Lung (tissue), 12 donors: ENCODE results near the gene SLC30A7. TPM values are rescaled to one million over a fixed set of nuclear protein-coding genes. Genes with fewer than 3 reads are reported as not detected.

Source experiments
- ATAC-seq: fragments of 200-7000 bp; cut with Tn5 transposase; one replicate; pipeline ENCODE4 v1.9.1; 2020; ENCODE audit warnings: moderate number of reproducible peaks; ENCODE audit not compliant: insufficient read depth, low FRiP score
- DNase-seq, 3 donors: peaks; one replicate each; pipeline ENCODE4 v3.0.0-alpha.2; 2013 to 2017
- H3K27ac ChIP-seq, 2 donors: one replicate each; pipeline ENCODE4 v1.5.1; 2013; ENCODE audit warnings: mild to moderate bottlenecking in 2 of 2, moderate library complexity in 2 of 2, control low read depth in 1 of 2, inconsistent platforms in 1 of 2, low read depth in 1 of 2, low read length in 1 of 2
- H3K27me3 ChIP-seq, 3 donors: one replicate each; pipeline ENCODE4 v1.5.1; 2013; ENCODE audit warnings: low read length in 2 of 3; ENCODE audit not compliant: control insufficient read depth in 3 of 3, insufficient read depth in 3 of 3
- H3K36me3 ChIP-seq, 4 donors: one replicate each; pipeline ENCODE4 v1.5.1; 2013; ENCODE audit warnings: low read length in 4 of 4, mild to moderate bottlenecking in 1 of 4, moderate library complexity in 1 of 4; ENCODE audit not compliant: control insufficient read depth in 4 of 4, insufficient read depth in 4 of 4
- H3K4me1 ChIP-seq, 5 donors: one replicate each; pipeline ENCODE4 v1.5.1; 2013; ENCODE audit warnings: low read length in 5 of 5, mild to moderate bottlenecking in 2 of 5, moderate library complexity in 1 of 5; ENCODE audit not compliant: control insufficient read depth in 5 of 5, insufficient read depth in 5 of 5
- H3K4me3 ChIP-seq: one replicate; pipeline ENCODE4 v1.5.1; 2013; ENCODE audit warnings: mild to moderate bottlenecking, control low read depth, moderate library complexity
- H3K9ac ChIP-seq, 2 donors: one replicate each; pipeline ENCODE4 v1.5.1; 2013; ENCODE audit warnings: low read length in 2 of 2, control low read depth in 1 of 2; ENCODE audit not compliant: insufficient read depth in 1 of 2
- H3K9me3 ChIP-seq, 4 donors: one replicate each; pipeline ENCODE4 v1.5.1; 2013; ENCODE audit warnings: low read length in 3 of 4, mild to moderate bottlenecking in 1 of 4, moderate library complexity in 1 of 4; ENCODE audit not compliant: control insufficient read depth in 4 of 4, insufficient read depth in 3 of 4
- CTCF ChIP-seq: IDR thresholded peaks from 2 replicates; pipeline ENCODE4 v1.5.1; 2012; ENCODE audit warnings: mild to moderate bottlenecking; ENCODE audit errors: control extremely low read depth, extremely low read depth
- WGBS, 2 donors: extraction: QIAGEN DNeasy Blood & Tissue Kit; methylation state at CpG; one replicate each; pipeline ENCODE4 v1.1.7; 2013; 5-methylcytosine and 5-hydroxymethylcytosine counted together
- polyA plus RNA-seq, 2 donors: library from polyadenylated mRNA; stranded (reverse); fragments of 200-250 nt; gene quantifications; one replicate each; pipeline ENCODE4 v1.2.1, GENCODE V29; 2013
- total RNA-seq, 2 donors: library from RNA; depleted of rRNA in 1 of 2; stranded (reverse); fragments of >200 nt in 1 of 2; gene quantifications; one replicate each; pipeline ENCODE4 v1.2.1, GENCODE V29; 2014 to 2021
- donor health status: control.
- donor health status: control.
- donor health status: Bipolar disorder and iron deficiency.
- donor health status: healthy.
- donor health status: DM: yes; HTN: yes; CAD: no.

Gene SLC30A7
- total and polyA plus RNA-seq, 4 donors = 7.6 to 33.9 (median 19.6) TPM

- Histone ChIP-seq H3K9ac (peak overlapping the region in 1 of 2 donors; percentile 42), H3K27me3 (no peaks in the 10 kb centered on the region), H3K4me3 (no peak overlapping the region), H3K4me1 (peaks cover 0 to 28% (median 8%) of the 10 kb centered on the region in 5 donors), H3K9me3 (peaks cover 0 to 2% (median 0%) of the 10 kb centered on the region in 4 donors), H3K36me3 (peaks cover 0 to 12% (median 4%) of the 10 kb centered on the region in 4 donors), H3K27ac (no peak overlapping the region)
- WGBS, 2 donors = 44 to 66% methylated on average over 3 of the region's 3 CpGs
- no peak for ATAC-seq
- no peak for TF ChIP-seq CTCF
- peak in 1 of 3 donors; percentile 56 for DNase-seq
Observed at GRCh38 chr1:101022294-101022693, 126.4 kb downstream of the SLC30A7 start.

- Histone ChIP-seq H3K36me3 (peaks cover 0 to 10% (median 3%) of the 10 kb centered on the region in 4 donors), H3K27ac (peak overlapping the region; percentile 77 to 90), H3K9ac (peak overlapping the region; percentile 58 to 90), H3K4me1 (peaks cover 0 to 28% (median 8%) of the 10 kb centered on the region in 5 donors), H3K27me3 (no peaks in the 10 kb centered on the region), H3K9me3 (peaks cover 0 to 2% (median 0%) of the 10 kb centered on the region in 4 donors), H3K4me3 (peak overlapping the region; percentile 71)
- ATAC-seq = no peak
- DNase-seq = no peak
- no peak for TF ChIP-seq CTCF
- WGBS, 2 donors = 0 to 1% methylated on average over 9 of the region's 9 CpGs
Observed at GRCh38 chr1:101025283-101025656, 129.4 kb downstream of the SLC30A7 start.

- TF ChIP-seq CTCF = no peak
- H3K4me3 ChIP-seq = peak within 1 kb of the TSS; percentile 71
- DNase-seq (peak; percentile 91 to 94 (median 92)), ATAC-seq (peak; percentile 99)
- peak within 1 kb of the TSS; percentile 65 to 90 for H3K9ac ChIP-seq
- peaks cover 0 to 28% (median 8%) of the 10 kb centered on the region in 5 donors for H3K4me1 ChIP-seq
- no peaks in the 10 kb centered on the region for H3K27me3 ChIP-seq
- H3K27ac ChIP-seq = peak within 1 kb of the TSS; percentile 77 to 90
- WGBS, 2 donors = 0% methylated on average over 37 of the region's 37 CpGs
- peaks cover 0 to 4% (median under 1%) of the 10 kb centered on the region in 4 donors for H3K36me3 ChIP-seq
- no peaks in the 10 kb centered on the region for H3K9me3 ChIP-seq
Observed at GRCh38 chr1:101025657-101026429, 130.0 kb downstream of the SLC30A7 start, which contains the start of gene DPH5. Gene DPH5 (minus strand): TSS chr1:101025784. CDS start chr1:101025443, 341 bp downstream.
